Hepatocyte (in vitro differentiated cells): Measurements from ENCODE around the gene RAPGEF4.

Experiments
- CTCF ChIP-seq: fragments of 200-600 bp; sonication (generic); IDR thresholded peaks from 2 replicates; pipeline ENCODE4 v1.5.1; 2016; ENCODE audit warnings: antibody characterized with exemption, mild to moderate bottlenecking; ENCODE audit not compliant: poor library complexity
- EZH2 ChIP-seq: fragments of 200-600 bp; sonication (generic); IDR thresholded peaks from 2 replicates; pipeline ENCODE4 v1.6.1; 2016; ENCODE audit warnings: antibody characterized with exemption, mild to moderate bottlenecking, borderline replicate concordance
- EZH2phosphoT487 ChIP-seq: fragments of 200-600 bp; sonication (generic); IDR thresholded peaks from one replicate; pipeline ENCODE4 v1.6.1; 2018; ENCODE audit warnings: antibody characterized with exemption, mild to moderate bottlenecking, low read depth, moderate library complexity; ENCODE audit not compliant: unreplicated experiment, severe bottlenecking

GRCh38 chr2:173062801-173063200 is 327.2 kb downstream of the RAPGEF4 start:
- no peak for TF ChIP-seq EZH2phosphoT487
- no peak for TF ChIP-seq EZH2
- no peak for TF ChIP-seq CTCF
